ENCODE data around the gene MYBBP1A. TPM values are rescaled to one million over a fixed set of nuclear protein-coding genes. Genes with fewer than 3 reads are reported as not detected.

Gene MYBBP1A
- total and polyA plus RNA-seq, 2 experiments from 2014 or later, result 70.7 to 213 TPM

Other genes starting within 250 kb of the MYBBP1A start
- 145 and 161 TPM in 2 replicates for gene UBE2G1, start 188.7 kb downstream of the MYBBP1A start, total RNA-seq (2014; rRNA removed; shearing (Covaris generic))
- gene UBE2G1, start 188.7 kb downstream of the MYBBP1A start, polyA plus RNA-seq (2016; fragmentation: Nextera tagmentation; extraction: Ambion mirVana), result 64.2 and 71.9 TPM in 2 replicates
- not detected in 2 replicates for gene SPNS3, start 121.4 kb downstream of the MYBBP1A start, total RNA-seq (2014; rRNA removed; shearing (Covaris generic))
- not detected in 2 replicates for gene SPNS3, start 121.4 kb downstream of the MYBBP1A start, polyA plus RNA-seq (2016; fragmentation: Nextera tagmentation; extraction: Ambion mirVana)
- 0.78 and 2.3 TPM in 2 replicates for gene SPNS2, start 56.5 kb downstream of the MYBBP1A start, total RNA-seq (2014; rRNA removed; shearing (Covaris generic))
- 1.4 and 1.7 TPM in 2 replicates for gene SPNS2, start 56.5 kb downstream of the MYBBP1A start, polyA plus RNA-seq (2016; fragmentation: Nextera tagmentation; extraction: Ambion mirVana)
- 0.24 TPM in 1 of 2 replicates, not detected in the other for gene GGT6, start 5.2 kb upstream of the MYBBP1A start, total RNA-seq (2014; rRNA removed; shearing (Covaris generic))
- gene GGT6, start 5.2 kb upstream of the MYBBP1A start, polyA plus RNA-seq (2016; fragmentation: Nextera tagmentation; extraction: Ambion mirVana), result 0.12 TPM in 1 of 2 replicates, not detected in the other
- 1.7 and 4.3 TPM in 2 replicates for gene SMTNL2, start 29.1 kb upstream of the MYBBP1A start, total RNA-seq (2014; rRNA removed; shearing (Covaris generic))
- gene SMTNL2, start 29.1 kb upstream of the MYBBP1A start, polyA plus RNA-seq (2016; fragmentation: Nextera tagmentation; extraction: Ambion mirVana), result 1.3 and 3.1 TPM in 2 replicates
- gene ALOX15, start 86.3 kb upstream of the MYBBP1A start, total RNA-seq (2014; rRNA removed; shearing (Covaris generic)), result 1.1 and 1.4 TPM in 2 replicates
- 0.28 and 1.2 TPM in 2 replicates for gene ALOX15, start 86.3 kb upstream of the MYBBP1A start, polyA plus RNA-seq (2016; fragmentation: Nextera tagmentation; extraction: Ambion mirVana)
- gene PELP1, start 148.8 kb upstream of the MYBBP1A start, total RNA-seq (2014; rRNA removed; shearing (Covaris generic)), result 91.0 and 123 TPM in 2 replicates
- 39.4 and 41.1 TPM in 2 replicates for gene PELP1, start 148.8 kb upstream of the MYBBP1A start, polyA plus RNA-seq (2016; fragmentation: Nextera tagmentation; extraction: Ambion mirVana)
- gene ARRB2, start 155.2 kb upstream of the MYBBP1A start, total RNA-seq (2014; rRNA removed; shearing (Covaris generic)), result 23.0 and 45.0 TPM in 2 replicates
- gene ARRB2, start 155.2 kb upstream of the MYBBP1A start, polyA plus RNA-seq (2016; fragmentation: Nextera tagmentation; extraction: Ambion mirVana), result 37.3 and 39.5 TPM in 2 replicates
- gene MED11, start 176.0 kb upstream of the MYBBP1A start, total RNA-seq (2014; rRNA removed; shearing (Covaris generic)), result 15.5 and 16.7 TPM in 2 replicates
- gene MED11, start 176.0 kb upstream of the MYBBP1A start, polyA plus RNA-seq (2016; fragmentation: Nextera tagmentation; extraction: Ambion mirVana), result 32.8 and 33.3 TPM in 2 replicates
- gene ZMYND15, start 184.4 kb upstream of the MYBBP1A start, total RNA-seq (2014; rRNA removed; shearing (Covaris generic)), result 1.4 TPM in 1 of 2 replicates, not detected in the other
- gene ZMYND15, start 184.4 kb upstream of the MYBBP1A start, polyA plus RNA-seq (2016; fragmentation: Nextera tagmentation; extraction: Ambion mirVana), result 0.21 and 0.32 TPM in 2 replicates
- gene CXCL16, start 184.5 kb upstream of the MYBBP1A start, total RNA-seq (2014; rRNA removed; shearing (Covaris generic)), result 4.1 and 6.8 TPM in 2 replicates
- 3.7 and 4.0 TPM in 2 replicates for gene CXCL16, start 184.5 kb upstream of the MYBBP1A start, polyA plus RNA-seq (2016; fragmentation: Nextera tagmentation; extraction: Ambion mirVana)
- not detected in 2 replicates for gene TM4SF5, start 216.5 kb upstream of the MYBBP1A start, total RNA-seq (2014; rRNA removed; shearing (Covaris generic))
- gene TM4SF5, start 216.5 kb upstream of the MYBBP1A start, polyA plus RNA-seq (2016; fragmentation: Nextera tagmentation; extraction: Ambion mirVana), result not detected in 2 replicates
- gene VMO1, start 231.0 kb upstream of the MYBBP1A start, total RNA-seq (2014; rRNA removed; shearing (Covaris generic)), result 0.38 TPM in 1 of 2 replicates, not detected in the other
- gene VMO1, start 231.0 kb upstream of the MYBBP1A start, polyA plus RNA-seq (2016; fragmentation: Nextera tagmentation; extraction: Ambion mirVana), result 0.40 and 0.47 TPM in 2 replicates
- 1.3 TPM in 1 of 2 replicates, not detected in the other for gene GLTPD2, start 233.6 kb upstream of the MYBBP1A start, total RNA-seq (2014; rRNA removed; shearing (Covaris generic))
- 0.33 and 0.47 TPM in 2 replicates for gene GLTPD2, start 233.6 kb upstream of the MYBBP1A start, polyA plus RNA-seq (2016; fragmentation: Nextera tagmentation; extraction: Ambion mirVana)
- 266 and 302 TPM in 2 replicates for gene PSMB6, start 240.8 kb upstream of the MYBBP1A start, total RNA-seq (2014; rRNA removed; shearing (Covaris generic))
- 465 and 502 TPM in 2 replicates for gene PSMB6, start 240.8 kb upstream of the MYBBP1A start, polyA plus RNA-seq (2016; fragmentation: Nextera tagmentation; extraction: Ambion mirVana)